ENCODE results near the gene NPIPB8.
"Not testable (repeated sequence)": the region's sequence is repeated elsewhere in the genome, so short reads cannot be mapped to it uniquely, and the experiment has no call there.

The NPIPB8 gene

DNA sequence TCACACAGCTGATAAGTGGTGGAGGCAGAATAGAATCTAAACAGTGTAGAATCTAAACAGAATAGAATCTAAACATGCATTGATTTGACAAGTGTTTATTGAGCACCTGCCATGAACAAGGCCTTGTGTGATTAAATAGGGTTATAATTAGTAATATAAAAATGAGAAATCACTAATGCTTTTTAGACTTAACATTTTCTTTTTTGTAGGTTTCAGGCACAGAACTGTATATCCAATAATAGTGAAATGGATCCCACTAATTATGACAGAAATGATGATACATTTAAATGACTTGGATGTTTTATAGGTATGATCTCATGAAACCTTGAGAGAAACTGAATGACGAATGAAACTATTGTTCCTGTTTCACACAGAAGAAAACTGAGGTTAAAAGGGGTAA lies at the start of gene NPIPB8:
TSS of gene NPIPB8 (plus strand) at position 301 of the 400 bp plus-strand sequence. CDS start 296 bp downstream, outside the sequence.
- DNase-seq: not testable (repeated sequence)

DNA sequence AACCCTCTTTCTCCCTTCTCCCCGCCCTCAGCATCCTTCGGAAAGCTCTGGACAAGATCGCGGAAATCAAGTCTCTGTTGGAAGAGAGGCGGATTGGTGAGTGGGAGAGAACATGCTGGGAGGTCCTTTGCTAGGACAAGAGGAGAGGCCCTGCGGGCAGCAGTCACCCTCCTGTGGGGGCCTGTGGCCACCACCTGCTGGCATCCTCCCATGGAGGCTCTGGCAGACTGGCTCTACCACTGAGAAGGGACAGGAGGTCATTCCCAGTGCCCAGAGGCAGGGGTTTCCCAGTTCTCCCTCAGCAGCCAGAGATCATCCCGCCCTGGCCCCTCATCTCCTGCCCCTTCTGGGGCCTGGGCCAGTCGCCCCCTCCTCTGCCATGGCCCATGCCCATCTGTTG lies 48.8 kb upstream of the NPIPB8 start:
- no peak for DNase-seq

DNA sequence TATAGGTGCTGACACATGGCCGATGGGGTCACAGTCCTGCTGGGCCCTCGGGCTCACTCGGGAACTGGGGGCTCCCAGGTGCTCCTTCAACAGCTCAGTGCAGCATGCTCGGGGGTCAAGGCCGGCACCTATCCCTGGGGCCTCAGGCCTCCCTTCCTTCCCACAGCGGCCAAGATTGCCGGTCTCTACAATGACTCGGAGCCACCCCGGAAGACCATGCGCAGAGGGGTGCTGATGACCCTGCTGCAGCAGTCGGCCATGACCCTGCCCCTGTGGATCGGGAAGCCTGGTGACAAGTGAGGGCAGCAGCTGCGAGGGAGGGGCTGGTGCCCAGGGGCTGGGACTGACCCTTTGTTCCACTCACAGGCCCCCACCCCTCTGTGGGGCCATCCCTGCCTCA lies 47.9 kb upstream of the NPIPB8 start:
- no peak for DNase-seq

DNA sequence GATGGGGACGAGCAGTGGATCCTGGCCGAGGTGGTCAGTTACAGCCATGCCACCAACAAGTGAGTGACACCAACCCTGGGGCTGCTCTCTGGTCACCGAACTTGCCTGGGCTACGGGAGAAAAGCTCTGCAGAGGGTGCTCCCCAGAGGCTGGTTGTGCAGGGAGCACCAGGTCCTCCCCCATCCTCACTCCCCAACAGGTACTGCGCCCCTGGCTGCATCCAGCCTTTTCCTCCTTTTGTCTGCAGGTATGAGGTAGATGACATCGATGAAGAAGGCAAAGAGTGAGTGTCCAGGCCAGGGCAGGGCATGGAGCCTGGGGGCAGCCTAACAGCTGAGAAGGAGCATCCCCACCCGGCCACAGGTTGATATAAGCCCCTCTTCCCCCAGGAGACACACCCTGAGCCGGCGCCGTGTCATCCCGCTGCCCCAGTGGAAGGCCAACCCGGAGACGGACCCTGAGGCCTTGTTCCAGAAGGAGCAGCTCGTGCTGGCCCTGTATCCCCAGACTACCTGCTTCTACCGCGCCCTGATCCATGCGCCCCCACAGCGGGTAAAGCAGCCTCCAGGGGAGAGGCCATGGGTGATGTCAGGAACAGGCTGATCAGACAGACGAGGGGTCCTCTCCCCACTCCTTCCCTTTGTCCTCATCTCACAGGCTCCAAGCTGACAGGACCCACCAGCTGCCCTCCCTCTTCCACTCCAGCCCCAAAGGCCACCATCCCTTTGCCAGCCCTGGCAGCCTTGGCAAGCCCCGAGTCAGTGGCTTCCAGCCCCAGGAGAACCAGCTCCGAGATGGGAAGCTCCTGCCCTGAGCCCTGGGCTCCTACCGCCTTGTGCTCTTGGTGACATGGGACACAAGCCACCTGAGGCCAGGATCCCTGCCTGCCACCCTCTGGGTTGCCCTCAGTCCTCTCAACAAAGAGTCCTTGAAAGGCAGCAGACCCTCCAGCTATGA lies 47.2 kb upstream of the NPIPB8 start:
- no peak for DNase-seq

DNA sequence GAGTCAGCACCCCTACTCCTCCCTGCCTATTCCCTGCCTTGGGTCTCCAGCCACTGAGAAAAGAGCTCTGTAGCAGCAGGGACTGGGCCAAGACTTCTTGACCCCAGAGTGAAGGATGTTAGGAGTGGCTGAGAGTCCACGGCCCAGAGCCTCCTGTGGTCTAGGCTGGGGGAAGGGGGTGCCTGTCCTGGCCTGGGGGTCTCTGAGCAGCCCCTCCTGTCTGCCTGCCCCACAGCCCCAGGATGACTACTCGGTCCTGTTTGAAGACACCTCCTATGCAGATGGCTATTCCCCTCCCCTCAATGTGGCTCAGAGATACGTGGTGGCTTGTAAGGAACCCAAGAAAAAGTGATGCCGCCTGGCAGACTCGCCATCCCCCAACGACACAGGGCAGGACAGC lies 46.5 kb upstream of the NPIPB8 start:
- no peak for DNase-seq

DNA sequence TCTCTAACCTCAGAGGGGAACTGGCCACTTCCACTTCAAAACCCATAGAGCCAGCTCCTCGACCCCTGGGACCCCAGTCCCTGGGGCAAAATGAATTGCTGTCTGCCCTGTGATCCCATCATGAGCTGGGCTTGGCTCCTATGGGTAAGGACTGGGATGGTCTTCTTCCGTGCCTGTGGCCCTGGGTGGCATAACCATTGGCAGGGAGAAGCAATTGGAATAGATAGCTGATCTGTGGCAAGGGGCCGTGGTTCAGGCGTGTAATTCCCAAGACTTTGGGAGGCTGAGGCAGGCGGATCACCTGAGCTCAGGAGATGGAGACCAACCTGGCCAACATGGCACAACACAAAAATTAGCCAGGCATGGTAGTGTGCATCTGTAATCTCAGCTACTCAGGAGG lies 45.4 kb upstream of the NPIPB8 start:
- DNase-seq: no peak

DNA sequence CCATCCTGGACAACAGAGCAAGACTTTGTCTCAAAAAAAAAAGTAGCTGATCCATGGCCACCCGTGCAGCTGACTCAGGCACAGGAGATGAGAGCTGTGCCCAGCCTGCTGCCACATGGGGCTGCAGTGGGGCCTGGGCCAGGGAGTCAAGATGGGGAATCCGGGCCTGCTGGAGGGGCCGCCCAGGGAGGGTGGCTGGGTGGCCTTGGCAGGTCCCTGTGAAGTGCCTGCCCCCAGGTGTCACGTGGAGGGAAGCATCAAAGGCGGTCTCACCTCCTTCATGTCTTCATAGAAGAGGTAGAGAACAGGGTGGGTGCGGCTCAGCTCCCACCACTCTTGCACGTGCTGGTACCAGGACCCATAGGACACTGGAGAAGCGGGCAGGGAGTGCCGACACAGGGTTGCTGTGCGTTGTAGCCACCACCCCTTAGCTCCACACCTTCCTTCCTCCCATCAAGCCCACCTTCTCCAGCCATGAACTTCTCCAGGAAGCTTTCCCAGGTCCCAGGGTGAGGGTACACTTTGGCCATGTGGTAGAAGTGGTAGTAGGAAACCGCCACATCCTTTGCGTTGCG lies 44.8 kb upstream of the NPIPB8 start:
- DNase-seq: no peak

DNA sequence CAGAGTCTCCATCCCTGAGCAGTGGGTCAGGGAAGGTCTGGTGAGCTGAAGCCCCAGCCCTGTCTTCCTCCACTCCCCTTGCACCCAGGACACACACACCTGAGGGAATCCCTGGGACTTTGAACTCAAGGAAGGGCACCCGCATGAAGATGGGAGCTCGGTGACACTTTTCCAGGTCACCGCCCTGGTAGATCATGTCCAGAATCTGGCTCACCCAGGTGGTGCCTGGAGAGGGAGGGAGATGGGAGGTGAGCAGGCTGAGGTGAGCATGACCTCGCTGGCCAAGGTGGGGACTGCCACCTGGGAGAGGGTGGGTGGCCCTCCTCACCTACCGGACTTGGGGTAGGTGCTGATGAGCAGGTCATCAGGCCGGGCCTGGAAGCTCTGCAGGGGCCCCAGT lies 42.4 kb upstream of the NPIPB8 start:
- not testable (repeated sequence) for DNase-seq

DNA sequence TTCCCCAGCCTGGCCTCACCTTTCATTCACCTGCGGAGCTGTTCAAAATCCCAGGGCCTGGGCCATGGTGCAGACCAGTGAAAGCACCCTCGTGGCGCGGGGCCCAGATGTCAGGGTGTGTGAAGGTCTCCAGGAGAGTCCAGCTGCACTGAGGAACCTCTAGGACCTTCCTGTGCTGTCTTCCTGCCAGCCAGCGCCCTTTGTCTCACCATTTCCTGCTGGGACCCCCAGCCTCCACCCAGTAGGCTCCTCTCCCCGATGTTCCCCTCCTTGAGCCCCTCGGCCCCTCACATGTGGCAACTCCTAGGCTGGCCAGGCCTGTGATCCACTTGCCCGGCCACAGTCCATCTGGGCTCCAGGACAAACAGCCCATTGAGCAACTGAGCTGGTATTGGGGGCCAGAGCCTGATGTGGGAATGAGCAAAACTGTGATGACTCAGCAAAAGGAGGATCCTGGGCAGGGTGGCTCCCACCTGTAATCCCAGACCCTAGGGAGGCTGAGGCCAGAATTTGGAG lies 41.7 kb upstream of the NPIPB8 start:
- no peak for DNase-seq

DNA sequence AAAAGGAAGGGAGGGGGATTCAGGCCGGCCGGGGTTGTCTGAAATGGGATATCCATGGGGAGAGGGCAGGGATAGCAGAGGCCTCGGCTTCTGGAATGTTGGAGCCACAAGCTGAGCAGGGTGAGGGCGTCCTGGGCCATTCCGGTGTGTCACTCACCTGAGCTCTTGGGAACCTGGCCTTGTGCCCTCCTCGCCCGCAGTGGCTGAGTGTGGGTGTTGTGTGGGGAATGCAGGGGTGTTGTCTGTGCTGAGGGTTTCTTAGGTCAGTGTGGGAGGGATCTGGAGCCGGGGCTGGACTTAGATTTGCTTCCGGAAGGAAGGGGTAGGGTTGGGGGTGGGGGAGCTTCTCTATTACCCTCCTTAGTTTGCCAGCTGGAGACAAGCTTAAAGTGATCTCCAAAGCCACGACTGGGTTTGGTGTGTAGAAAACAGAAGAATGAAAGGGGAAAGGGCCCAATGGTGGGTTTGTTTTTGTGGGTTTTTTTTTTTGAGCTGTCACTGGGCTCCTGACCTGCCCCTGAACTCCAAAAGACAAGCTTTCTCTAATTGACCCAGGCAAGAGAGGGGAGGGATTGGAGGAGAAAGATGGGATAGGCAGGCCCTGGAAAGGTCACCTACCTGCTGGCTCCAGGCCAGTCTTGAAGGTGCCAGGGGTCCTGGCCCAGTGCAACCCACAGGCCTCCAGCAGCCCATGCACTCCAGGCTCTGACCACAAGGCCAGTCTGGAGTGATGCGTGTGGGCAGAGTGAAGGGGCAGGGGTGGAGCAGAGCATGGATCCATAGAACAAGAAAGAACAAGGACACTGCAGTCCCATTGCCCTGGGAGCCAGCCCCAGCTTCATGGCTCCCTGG lies 40.8 kb upstream of the NPIPB8 start, which contains the start of gene SULT1A2:
TSS of gene SULT1A2 (minus strand) at position 211 of the 852 bp plus-strand sequence. CDS start 1,120 bp downstream, outside the sequence.
- no peak for DNase-seq

DNA sequence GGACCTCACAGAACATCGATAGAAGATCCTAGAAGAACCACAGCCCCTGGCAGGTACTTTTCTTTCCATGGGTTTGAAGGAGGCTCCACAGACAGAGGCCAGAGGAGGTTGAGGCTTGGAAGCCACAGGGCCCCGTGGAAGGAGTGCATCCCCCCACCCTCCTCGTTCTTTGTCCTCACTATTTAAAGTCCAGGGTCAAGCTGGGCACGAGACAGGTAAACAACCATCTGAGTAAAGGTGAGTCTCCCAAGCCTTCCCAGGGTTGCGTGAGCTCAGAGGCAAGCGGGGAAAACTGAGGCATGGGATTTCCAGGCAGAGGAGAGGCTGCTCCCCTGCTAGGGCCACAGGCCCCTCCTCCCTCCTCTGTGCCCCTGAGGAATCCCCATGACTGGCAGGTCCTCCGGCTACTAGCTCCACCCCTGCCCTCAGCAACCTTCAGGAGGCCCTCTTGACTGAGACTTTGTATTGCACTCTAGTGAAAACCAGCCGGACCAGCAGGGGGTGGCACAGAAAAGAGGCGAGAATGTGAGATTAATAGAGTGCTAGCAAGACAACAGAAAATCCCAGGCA lies 40.1 kb upstream of the NPIPB8 start:
- no peak for DNase-seq

DNA sequence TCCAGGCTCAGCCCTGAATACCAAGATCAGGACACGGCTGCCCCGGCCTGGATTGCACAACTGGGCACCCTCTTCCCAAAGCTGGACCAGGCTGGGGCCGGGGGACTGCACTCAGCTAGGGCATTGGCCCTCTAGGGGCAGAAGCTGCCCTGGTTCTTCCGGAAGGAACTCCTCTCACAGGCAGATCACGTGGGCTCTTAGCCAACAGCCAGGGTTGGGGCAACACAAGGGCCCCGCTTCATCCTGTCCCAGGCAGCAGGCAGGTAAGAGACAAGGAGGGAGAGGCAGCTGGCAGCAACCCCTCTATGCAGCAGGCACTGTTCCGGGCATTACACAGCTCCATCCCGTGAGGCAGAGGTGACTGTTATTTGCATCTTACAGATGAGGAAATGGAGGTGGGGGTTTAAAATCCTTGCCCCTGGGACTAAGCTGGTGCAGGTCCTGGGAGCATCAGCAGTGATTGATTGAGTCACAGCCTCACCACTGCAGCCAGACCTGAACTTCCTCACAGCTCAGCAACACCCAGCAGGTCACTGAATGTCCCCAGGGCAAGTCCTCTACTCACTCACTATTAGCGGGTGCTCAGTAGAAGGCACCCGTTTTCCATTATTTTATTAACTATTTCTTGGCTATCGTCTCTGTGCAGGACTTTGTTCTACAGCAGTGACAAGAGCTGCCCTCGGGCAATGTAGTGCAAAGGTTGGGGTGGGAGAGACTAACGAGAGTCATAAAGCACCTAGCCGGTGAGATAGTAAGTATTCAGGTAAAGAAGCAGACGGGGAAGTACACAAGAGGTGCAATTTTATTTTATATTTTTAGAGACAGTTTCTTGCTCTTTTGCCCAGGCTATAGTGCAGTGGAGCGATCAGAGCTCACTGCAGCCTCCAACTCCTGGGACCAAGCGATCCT lies 38.2 kb upstream of the NPIPB8 start:
- DNase-seq: not testable (repeated sequence)

DNA sequence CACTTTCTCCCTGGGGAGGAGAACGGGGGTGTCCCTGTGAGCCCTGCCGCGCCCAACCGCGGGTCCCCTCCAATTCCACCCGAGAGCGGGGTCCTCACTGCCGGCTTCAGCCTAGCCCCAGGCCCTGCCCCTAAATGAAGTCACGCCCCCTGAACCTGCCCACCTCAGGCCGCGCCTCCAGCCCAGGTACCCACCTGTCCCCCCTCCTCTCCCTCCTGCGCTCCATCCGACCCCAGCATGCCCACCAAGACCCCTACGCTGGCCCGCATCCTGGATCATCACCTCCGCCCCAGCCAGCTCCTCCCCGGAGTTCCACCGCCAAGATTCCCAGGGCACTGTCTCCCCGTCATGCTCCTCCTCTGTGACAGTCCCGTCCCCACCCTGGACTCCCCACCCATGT lies 36.9 kb upstream of the NPIPB8 start:
- DNase-seq: not testable (repeated sequence)

DNA sequence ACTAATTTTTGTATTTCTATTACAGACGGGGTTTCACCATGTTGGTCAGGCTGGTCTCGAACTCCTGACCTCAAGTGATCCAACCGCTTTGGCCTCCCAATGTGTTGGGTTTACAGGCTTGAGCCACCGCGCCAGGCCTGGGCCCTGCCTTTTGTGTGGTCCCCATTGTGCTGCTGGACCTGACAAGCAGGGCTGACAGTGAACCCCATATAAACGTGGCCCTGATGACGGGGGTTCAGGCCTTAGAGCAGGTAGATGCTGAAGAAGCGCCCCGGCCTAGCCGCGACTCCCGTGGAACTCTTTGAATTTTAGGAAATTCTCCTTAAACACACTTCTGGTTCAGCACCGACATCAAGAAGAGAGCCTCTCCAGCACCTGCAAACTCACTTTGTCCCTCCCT lies 36.3 kb upstream of the NPIPB8 start:
- DNase-seq: not testable (repeated sequence)

DNA sequence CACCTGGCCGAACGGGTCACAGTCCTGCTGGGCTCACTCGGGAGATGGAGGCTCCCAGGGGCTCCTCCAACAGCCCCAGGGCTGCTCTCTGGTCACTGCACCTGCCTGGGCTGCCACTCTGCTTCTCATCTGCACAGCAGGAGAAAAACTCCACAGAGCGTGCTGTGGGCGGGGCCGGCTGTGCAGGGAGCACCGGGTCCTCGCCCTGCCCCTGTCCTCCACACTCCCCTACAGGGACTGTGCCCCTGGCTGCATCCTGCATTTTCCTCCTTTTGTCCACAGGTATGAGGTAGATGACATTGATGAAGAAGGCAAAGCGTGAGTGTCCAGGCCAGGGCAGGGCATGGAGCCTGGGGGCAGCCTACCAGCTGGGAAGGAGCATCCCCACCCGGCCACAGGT lies 35.8 kb upstream of the NPIPB8 start:
- DNase-seq: not testable (repeated sequence)

DNA sequence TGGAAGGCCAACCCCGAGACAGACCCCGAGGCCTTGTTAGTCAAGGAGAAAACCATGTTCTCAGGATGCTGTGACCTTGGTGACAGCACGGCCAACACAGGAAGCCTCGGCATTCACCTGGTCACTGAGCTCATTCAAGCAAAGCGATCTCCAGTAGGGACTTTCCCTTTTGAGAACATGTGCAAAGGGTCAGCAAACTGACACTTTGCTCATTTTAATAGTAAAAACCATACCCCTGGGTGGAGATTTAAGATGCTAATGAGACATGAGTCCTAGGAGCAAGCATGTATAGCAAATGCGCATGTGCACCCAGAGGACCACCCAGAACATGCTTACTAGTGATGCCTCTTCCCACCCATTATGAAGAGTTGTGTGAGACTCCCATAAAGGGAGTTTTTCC lies 35.3 kb upstream of the NPIPB8 start:
- no peak for DNase-seq

DNA sequence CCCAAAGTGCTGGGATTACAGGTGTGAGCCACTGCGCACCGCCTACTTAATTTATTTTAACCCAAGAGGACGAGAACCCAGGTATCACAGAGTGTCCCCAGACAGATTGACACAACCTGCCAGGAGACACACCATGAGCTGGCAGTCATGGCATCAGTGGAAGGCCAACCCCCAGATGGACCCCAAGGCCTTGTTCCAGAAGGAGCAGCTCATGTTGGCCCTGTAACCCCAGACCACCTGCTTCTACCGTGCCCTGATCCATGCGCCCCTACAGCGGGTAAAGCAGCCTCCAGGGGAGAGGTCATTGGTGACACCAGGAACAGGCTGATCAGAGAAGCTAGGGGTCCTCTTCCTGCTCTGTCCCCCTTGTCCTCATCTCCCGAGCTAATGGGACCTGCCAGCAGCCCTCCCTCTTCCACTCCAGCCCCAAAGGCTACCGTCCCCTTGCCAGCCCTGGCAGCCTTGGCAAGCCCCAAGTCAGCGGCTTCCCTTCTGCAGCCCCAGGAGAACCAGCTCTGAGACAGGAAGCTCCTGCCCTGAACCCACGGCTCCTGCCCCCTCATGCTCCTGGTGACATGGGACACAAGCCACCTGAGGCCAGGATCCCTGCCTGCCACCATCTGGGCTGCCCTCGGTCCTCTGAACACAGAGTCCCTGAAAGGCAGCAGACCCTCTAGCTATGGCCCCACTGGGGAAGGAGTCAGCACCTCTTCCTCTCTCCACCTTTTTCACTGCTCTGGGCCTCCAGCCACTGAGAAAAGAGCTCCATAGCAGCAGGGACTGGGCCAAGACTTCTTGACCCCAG lies 34.3 kb upstream of the NPIPB8 start:
- no peak for DNase-seq

DNA sequence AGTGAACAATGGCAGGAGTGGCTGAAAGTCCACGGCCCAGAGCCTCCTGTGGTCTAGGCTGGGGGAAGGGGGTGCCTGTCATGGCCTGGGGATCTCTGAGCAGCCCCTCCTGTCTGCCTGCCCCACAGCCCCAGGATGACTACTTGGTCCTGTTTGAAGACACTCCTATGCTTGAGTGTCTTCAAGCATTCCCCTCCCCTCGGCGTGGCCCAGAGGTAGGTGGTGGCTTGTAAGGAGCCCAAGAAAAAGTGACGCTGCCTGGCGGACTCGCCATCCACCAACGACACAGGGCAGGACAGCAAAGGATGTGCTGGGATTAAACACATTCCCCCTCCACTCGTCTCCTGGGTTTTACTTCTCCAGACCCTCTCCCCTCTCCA lies 33.7 kb upstream of the NPIPB8 start:
- no peak for DNase-seq

DNA sequence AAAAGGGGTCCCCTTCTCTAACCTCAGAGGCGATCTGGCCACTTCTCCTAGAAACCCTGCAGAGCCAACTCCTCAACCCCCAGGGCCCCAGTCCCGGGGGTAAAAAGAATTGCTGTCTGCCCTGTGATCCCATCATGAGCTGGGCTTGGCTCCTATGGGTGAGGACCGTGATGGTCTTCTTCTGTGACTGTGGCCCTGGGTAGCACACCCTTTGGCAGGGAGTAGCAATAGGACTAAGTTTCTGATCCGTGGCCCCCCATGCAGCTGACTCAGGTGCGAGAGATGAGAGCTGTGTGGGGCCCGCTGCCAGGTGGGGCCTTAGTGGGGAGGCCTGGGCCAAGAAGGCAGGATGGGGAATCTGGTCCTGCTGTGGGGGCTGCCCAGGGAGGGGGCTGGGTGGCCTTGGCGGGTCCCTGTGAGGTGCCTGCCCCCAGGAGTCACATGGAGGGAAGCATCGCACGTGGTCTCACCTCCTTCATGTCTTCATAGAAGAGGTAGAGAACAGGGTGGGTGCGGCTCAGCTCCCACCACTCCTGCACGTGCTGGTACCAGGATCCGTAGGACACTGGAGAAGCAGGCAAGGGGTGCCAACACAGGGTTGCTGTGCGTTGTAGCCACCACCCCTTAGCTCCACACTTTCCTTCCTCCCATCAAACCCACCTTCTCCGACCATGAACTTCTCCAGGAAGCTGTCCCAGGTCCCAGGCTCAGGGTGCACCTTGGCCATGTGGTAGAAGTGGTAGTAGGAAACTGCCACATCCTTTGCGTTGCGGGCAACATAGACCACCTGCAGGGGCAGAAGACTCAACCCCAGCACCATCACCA lies 31.4 kb upstream of the NPIPB8 start:
- DNase-seq: no peak

Measured in activated CD4-positive, CD25-positive, alpha-beta regulatory T cell (primary cell).